Sigmoid colon (tissue), 7 donors: ENCODE results near the gene TMEM106A. TPM values are rescaled to one million over a fixed set of nuclear protein-coding genes. Genes with fewer than 3 reads are reported as not detected.
A peak's percentile ranks its signal among the peaks of the same experiment; 100 is the strongest.

Experiments used
- DNase-seq: peaks from one replicate; pipeline ENCODE4 v3.0.0-alpha.2; 2019
- H3K27ac ChIP-seq, 4 donors: fragments of 200-600 bp; sonication (generic); one replicate each; pipeline ENCODE4 v1.5.1; 2016 to 2019; ENCODE audit warnings: mild to moderate bottlenecking in 1 of 4
- H3K27me3 ChIP-seq, 3 donors: fragments of 200-600 bp; sonication (generic); one replicate each; pipeline ENCODE4 v1.5.1; 2019; ENCODE audit warnings: mild to moderate bottlenecking in 1 of 3
- H3K36me3 ChIP-seq, 4 donors: fragments of 200-600 bp; sonication (generic); one replicate each; pipeline ENCODE4 v1.5.1; 2016 to 2019
- H3K4me1 ChIP-seq, 4 donors: fragments of 200-600 bp; sonication (generic); one replicate each; pipeline ENCODE4 v1.5.1; 2017 to 2019
- H3K4me3 ChIP-seq, 4 donors: fragments of 200-600 bp; sonication (generic); one replicate each; pipeline ENCODE4 v1.5.1; 2017 to 2019; ENCODE audit warnings: mild to moderate bottlenecking in 2 of 4, moderate library complexity in 1 of 4
- H3K9me3 ChIP-seq, 4 donors: fragments of 200-600 bp in 3 of 4; sonication (generic) in 3 of 4; one replicate each; pipeline versions ENCODE4 v1.5.1 to v1.6.1; 2013 to 2019
- EP300 ChIP-seq, 4 donors: sonication (generic); formaldehyde crosslinking; IDR thresholded peaks; one replicate each; pipeline ENCODE4 v1.6.1; 2017; ENCODE audit warnings: antibody characterized with exemption in 4 of 4
- POLR2A ChIP-seq, 2 donors: fragments of 450-650 bp; IDR thresholded peaks; one replicate each; pipeline ENCODE4 v1.6.1; 2016; ENCODE audit warnings: antibody characterized with exemption in 2 of 2, mild to moderate bottlenecking in 2 of 2, moderate library complexity in 2 of 2
- POLR2AphosphoS5 ChIP-seq, 4 donors: sonication (generic); formaldehyde crosslinking; IDR thresholded peaks; one replicate each; pipeline ENCODE4 v1.6.1; 2017; ENCODE audit warnings: antibody characterized with exemption in 4 of 4
- WGBS, 2 donors: extraction: QIAGEN DNeasy Blood & Tissue Kit; methylation state at CpG; one replicate each; pipeline ENCODE4 v1.1.7; 2013; 5-methylcytosine and 5-hydroxymethylcytosine counted together
- intact Hi-C: fragments of 100-400 bp; cut with DNase I; formaldehyde crosslinking; loops from one replicate; pipeline ENCODE4 v1.15.1; 2023
- polyA plus RNA-seq, 3 donors: library from polyadenylated mRNA; stranded (reverse); fragments of 200-250 nt; gene quantifications; one replicate each; pipeline ENCODE4 v1.2.3, GENCODE V29; 2013
- total RNA-seq, 4 donors: library from RNA; depleted of rRNA; stranded (reverse); fragments of >200 nt; gene quantifications; one replicate each; pipeline ENCODE4 v1.1.0, GENCODE V29; 2016
- TF ChIP-seq, protein P1 (sequence below), 4 experiments: fragments of 450-650 bp in 3 of 4; fragments of 200-600 bp in 1 of 4; IDR thresholded peaks; one replicate each; pipeline ENCODE4 v1.5.1; 2016 to 2019; ENCODE audit warnings: antibody characterized with exemption in 4 of 4, mild to moderate bottlenecking in 3 of 4, moderate library complexity in 2 of 4
- donor health status: healthy with polysubstance abuse.
- donor health status: Bipolar disorder and iron deficiency.
- donor health status: healthy.

Gene TMEM106A
- total and polyA plus RNA-seq, 7 donors: 2.4 to 9.4 (median 4.3) TPM

DNA sequence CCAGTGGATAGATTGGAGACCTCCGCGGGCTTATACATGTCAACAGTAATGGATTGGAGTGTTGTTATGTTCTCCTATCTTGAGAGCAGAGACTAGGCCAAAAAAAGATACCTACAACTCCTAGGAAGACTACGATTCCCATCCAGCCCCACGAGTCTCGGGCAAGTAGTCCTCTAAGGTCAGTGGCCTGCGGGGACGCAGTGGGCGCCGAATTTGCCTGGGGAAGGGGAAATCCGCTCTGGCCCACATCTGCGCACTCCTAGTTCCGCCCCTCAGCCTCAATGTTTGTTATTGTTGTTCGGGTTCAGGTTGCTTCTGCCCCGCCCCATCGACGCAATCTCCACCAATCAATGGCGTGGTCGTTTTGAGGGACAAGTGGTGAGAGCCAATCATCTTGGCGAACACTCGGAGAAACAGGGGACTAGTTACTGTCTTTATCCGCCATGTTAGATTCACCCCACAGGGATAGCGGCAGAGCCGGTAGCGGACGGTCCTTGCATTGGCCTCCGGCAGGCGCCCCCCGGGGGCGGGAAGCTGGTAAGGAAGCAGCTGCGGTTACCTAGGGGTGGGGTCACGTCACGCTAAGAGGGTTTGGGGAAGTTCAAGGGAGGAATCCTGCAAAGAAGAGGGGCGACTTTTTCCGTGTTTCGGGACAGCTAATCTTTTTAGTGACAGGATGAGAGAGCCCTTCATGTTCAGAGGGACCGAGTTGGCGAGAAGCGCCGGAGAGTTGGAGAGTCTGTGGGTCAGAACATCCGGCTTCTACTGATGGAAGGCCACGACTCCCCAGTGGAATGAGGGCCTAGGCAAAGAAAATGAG is 40.7 kb upstream of the TMEM106A start, which contains the start of gene NBR1:
TSS of gene NBR1 (plus strand) at position 449 of the 820 bp plus-strand sequence. CDS start 4,586 bp downstream, outside the sequence.
- H3K4me1 ChIP-seq: peaks cover 0 to 57% (median 54%) of the 10 kb centered on the region in 4 donors
- TF ChIP-seq POLR2A (IDR thresholded peaks at IDR 0.05) (peak; percentile 72 to 80), EP300 (IDR thresholded peaks at IDR 0.05) (no peak), POLR2AphosphoS5 (IDR thresholded peaks at IDR 0.05) (peak; percentile 79 to 93 (median 92))
- TF ChIP-seq, protein P1, sequence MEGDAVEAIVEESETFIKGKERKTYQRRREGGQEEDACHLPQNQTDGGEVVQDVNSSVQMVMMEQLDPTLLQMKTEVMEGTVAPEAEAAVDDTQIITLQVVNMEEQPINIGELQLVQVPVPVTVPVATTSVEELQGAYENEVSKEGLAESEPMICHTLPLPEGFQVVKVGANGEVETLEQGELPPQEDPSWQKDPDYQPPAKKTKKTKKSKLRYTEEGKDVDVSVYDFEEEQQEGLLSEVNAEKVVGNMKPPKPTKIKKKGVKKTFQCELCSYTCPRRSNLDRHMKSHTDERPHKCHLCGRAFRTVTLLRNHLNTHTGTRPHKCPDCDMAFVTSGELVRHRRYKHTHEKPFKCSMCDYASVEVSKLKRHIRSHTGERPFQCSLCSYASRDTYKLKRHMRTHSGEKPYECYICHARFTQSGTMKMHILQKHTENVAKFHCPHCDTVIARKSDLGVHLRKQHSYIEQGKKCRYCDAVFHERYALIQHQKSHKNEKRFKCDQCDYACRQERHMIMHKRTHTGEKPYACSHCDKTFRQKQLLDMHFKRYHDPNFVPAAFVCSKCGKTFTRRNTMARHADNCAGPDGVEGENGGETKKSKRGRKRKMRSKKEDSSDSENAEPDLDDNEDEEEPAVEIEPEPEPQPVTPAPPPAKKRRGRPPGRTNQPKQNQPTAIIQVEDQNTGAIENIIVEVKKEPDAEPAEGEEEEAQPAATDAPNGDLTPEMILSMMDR (IDR thresholded peaks at IDR 0.05): no peak
- H3K9me3 ChIP-seq: no peaks in the 10 kb centered on the region
- H3K4me3 ChIP-seq: peak within 1 kb of the TSS; percentile 77 to 91 (median 80)
- peak within 1 kb of the TSS; percentile 95 to 98 (median 98) for H3K27ac ChIP-seq
- intact Hi-C loops: loop anchor here (1.0 to 2.0 kb wide), 4 partner anchors 40 to 172 kb away; partner anchors contain the start of genes BRCA1, RPL27 and TMEM106A
- no peaks in the 10 kb centered on the region for H3K27me3 ChIP-seq
- 0% methylated on average over 41 of the region's 41 CpGs for WGBS, 2 donors
- peak; percentile 98 for DNase-seq
- H3K36me3 ChIP-seq: peaks cover 0 to 5% (median 2%) of the 10 kb centered on the region in 4 donors

GRCh38 chr17:43171586-43172487 is 39.8 kb upstream of the TMEM106A start:
- Histone ChIP-seq H3K9me3 (no peaks in the 10 kb centered on the region), H3K36me3 (peaks cover 0 to 13% (median 1%) of the 10 kb centered on the region in 4 donors), H3K27me3 (no peaks in the 10 kb centered on the region), H3K27ac (peak overlapping the region; percentile 95 to 98 (median 98)), H3K4me1 (peaks cover 0 to 65% (median 62%) of the 10 kb centered on the region in 4 donors), H3K4me3 (peak overlapping the region; percentile 77 to 91 (median 80))
- peak; percentile 80 for DNase-seq
- intact Hi-C loops: loop anchor here (2.0 kb wide), 3 partner anchors 39 to 173 kb away; partner anchors contain the start of genes BRCA1, RPL27 and TMEM106A
- no peak for TF ChIP-seq POLR2A (IDR thresholded peaks at IDR 0.05)
- TF ChIP-seq EP300 (IDR thresholded peaks at IDR 0.05): no peak
- TF ChIP-seq, protein P1 (IDR thresholded peaks at IDR 0.05): peak in 1 of 4 experiments; percentile 16
- TF ChIP-seq POLR2AphosphoS5 (IDR thresholded peaks at IDR 0.05): peak in 3 of 4 donors; percentile 8 to 19 (median 12)
- 1 to 12% methylated on average over 12 of the region's 12 CpGs for WGBS, 2 donors

DNA sequence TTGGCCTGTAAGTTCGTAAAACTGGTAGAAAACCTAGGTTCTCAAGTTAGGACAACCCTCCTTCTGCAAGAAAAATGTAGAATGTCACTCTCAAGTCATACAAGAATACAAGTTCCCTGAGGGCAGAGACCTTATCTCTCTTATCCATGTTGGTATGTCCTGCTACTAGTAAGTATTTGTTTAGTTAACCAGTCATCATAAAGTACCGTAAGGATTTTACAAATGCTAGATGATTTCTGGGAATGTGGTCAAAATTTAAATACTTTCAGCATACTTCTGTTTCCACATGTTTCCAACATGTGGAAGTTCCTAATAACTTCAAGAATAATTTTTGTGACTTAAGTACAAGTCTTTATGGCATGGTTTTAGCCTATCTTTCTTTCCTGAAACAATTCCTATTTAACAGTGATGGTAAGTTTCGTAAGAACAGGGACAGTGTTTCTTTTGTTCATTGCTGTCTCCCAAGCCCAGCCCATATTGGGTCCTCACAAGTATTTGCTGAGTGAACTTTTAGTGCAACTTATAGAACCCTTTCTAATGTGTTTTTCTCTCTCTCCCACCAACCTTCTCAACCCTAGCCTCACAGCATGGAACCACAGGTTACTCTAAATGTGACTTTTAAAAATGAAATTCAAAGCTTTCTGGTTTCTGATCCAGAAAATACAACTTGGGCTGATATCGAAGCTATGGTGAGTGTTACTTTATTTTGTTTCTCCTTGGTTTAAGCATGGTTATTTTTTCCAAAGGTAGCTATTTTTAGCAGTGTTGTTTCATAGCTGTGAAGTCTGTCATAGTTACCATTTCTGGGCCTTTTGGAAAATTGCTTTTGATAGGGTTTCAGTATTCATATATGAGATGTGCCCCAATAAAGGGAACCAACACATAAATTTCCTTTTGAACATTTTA is 36.2 kb upstream of the TMEM106A start:
- no peak for DNase-seq
- Histone ChIP-seq H3K4me3 (no peak overlapping the region), H3K36me3 (peaks cover 10 to 50% (median 16%) of the 10 kb centered on the region in 4 donors), H3K9me3 (no peaks in the 10 kb centered on the region), H3K4me1 (peaks cover 0 to 62% (median 56%) of the 10 kb centered on the region in 4 donors), H3K27ac (peak overlapping the region in 3 of 4 donors; percentile 35 to 51 (median 36)), H3K27me3 (no peaks in the 10 kb centered on the region)
- WGBS, 2 donors: 32 to 60% methylated on average over 4 of the region's 4 CpGs
- intact Hi-C loops: no loop called here
- TF ChIP-seq, protein P1 (IDR thresholded peaks at IDR 0.05): no peak

GRCh38 chr17:43176119-43176570 is 35.5 kb upstream of the TMEM106A start:
- TF ChIP-seq POLR2AphosphoS5 (IDR thresholded peaks at IDR 0.05) (no peak), POLR2A (IDR thresholded peaks at IDR 0.05) (no peak), EP300 (IDR thresholded peaks at IDR 0.05) (no peak)
- TF ChIP-seq, protein P1 (IDR thresholded peaks at IDR 0.05): no peak
- WGBS, 2 donors: 10 to 36% methylated on average over 2 of the region's 2 CpGs
- intact Hi-C loops: no loop called here
- DNase-seq: no peak
- no peaks in the 10 kb centered on the region for H3K27me3 ChIP-seq
- H3K27ac ChIP-seq: peak overlapping the region in 3 of 4 donors; percentile 35 to 51 (median 36)
- no peaks in the 10 kb centered on the region for H3K9me3 ChIP-seq
- peaks cover 11 to 56% (median 18%) of the 10 kb centered on the region in 4 donors for H3K36me3 ChIP-seq
- peaks cover 0 to 62% (median 56%) of the 10 kb centered on the region in 4 donors for H3K4me1 ChIP-seq
- no peak overlapping the region for H3K4me3 ChIP-seq
